GM19455 (cell line): ENCODE measurements around the gene CDK5RAP1.
"Not testable (repeated sequence)": the region's sequence is repeated elsewhere in the genome, so short reads cannot be mapped to it uniquely, and the experiment has no call there.

Source experiments
- ATAC-seq: cut with Tn5 transposase; IDR thresholded peaks from one replicate; pipeline ENCODE4 v1.9.1; 2021; ENCODE audit not compliant: unreplicated experiment

Gene CDK5RAP1

DNA sequence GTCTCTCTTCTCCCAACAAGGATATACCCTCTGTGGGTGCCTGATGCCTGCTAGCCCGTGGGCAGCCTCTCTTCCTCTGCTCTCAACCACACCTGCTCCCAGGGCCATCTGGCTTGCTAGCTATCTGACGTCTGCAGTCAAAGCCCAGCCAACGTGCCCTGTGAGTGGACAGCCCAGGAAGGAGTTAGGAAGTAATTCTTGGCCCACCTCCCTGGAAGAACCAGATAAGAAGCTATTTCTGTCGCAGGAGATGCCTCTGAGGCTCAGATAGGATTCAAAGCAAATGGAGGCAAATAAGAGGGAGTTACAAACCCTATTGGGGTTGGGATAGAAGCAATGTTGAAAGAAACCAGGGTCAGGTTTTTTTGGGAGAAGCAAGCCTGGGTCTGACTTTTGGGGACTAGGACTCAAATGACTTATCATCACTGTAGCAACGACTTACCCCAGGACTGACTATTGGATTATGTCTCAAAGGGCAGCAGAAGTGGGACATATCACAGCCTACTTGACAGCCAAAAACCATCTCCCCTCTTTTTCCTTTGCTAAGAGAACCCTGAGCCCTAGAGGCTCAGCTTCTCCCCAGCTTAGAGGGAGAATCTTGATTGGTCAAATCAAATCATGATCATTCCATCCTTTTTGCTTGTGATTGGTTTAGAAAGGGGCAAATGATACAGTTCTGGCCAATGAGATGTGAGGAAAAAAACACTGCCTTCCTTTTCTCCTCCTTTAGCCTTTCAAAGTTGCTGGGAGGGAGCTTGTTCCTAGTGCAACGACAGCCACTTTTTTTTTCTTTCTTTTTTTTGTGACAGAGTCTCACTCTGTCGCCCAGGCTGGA lies 18.0 kb upstream of the CDK5RAP1 start:
- no peak for ATAC-seq

DNA sequence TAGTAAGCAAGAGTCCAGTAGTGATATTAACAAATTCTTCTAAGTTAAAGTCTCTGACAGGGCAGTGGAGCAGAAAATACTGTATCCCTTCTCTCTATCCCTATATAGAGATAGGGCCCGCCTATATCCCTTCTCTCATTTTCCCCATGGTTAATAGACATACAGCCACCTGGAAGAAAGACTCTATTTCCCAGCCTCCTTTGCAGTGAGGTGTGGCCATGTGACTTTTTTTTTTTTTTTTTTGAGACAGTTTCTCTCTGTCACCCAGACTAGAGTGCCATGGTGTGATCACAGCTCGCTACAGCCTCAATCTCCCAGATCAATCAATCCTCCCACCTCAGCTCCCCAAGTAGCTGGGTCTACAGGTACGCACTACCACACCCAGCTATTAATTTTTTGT lies 16.7 kb upstream of the CDK5RAP1 start:
- ATAC-seq = no peak

DNA sequence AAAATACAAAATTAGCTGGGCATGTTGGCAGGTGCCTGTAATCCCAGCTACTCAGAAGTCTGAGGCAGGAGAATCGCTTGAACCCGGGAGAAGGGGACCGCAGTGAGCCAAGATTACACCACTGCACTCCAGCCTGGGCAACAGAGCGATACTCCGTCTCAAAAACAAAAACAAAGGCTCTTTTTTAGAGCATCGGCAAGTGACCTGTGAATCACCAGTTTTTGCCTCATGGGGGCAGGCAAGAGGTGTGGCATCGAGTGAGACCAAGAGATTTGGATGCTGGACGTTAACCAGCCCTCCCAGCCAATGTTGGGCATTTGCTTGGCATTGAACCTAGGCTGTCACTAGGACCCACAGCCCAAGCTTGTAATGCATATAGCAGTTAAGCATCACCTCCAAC lies 14.6 kb upstream of the CDK5RAP1 start:
- ATAC-seq = no peak

DNA sequence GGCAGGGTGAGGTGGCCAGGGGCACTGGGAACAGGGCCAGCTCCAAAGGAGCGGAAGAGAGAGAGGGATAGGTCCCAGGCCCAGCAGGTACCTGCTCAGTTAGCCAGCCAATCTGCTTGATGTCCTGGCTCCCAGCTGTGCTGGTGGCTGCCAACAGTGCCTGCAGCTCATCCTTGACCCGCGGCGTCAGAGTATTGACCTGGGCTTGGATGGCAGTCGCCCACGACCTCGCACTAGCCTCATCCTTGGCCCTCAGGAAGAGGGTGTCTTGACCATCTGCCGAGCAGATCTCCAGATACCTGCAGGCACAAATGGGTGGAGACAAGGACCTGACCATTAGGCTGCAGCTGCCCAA lies 11.1 kb upstream of the CDK5RAP1 start:
- ATAC-seq = no peak

DNA sequence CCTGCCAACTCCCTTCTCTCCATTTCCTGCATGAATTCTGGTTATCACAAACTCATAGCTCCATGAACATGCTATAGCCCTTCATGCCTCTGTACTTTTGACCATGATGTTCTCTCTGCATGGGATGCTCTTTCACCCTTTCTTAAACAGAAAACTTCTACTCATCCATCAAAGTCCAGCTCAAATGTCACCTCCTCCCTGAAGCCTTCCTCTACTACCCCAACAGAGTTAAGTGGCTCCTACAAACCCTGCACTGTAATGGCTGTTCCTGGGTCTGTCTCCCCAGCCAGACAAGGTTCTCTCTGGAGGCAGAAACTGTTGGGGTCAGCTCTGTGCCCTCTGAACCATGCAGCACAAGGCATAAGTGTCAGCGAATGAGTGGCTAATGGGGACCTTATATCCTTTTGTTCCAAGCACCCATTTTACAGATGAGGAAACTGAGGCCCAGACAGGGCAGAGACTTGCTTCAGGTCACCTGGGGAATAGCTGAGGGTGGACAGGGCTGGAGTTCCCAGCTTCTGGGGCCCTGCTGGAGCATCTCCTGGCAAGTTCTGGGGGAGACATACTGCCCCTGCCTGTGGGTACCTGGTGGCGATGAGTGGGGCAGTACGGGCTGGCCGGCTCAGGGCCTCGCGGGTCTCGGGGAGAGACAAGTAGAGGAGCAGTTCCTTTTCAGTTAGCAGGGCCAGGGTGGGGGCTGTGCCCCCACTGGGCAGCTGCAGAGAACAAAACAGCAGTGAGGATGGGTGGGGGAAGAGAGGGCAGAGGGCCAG lies 10.6 kb upstream of the CDK5RAP1 start:
- no peak for ATAC-seq

DNA sequence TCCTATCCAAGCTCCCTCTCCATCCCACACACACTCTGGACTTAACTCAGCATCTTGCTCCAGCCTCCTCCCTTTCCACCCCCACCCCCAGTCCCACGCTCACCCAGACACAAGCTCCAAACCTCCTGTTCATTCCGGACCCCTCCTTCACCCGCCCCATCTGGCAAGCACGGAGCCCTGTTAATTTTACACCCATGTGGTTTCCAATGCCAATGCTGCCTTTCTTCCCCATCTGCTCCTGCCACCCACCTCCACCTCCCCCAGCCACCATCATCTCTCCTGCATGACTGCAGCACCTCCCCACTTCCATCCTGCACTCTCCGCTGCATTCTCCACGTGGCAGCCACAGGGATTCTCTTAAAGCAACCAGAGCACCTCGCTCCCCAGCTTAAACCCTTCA lies 9.9 kb upstream of the CDK5RAP1 start:
- no peak for ATAC-seq

DNA sequence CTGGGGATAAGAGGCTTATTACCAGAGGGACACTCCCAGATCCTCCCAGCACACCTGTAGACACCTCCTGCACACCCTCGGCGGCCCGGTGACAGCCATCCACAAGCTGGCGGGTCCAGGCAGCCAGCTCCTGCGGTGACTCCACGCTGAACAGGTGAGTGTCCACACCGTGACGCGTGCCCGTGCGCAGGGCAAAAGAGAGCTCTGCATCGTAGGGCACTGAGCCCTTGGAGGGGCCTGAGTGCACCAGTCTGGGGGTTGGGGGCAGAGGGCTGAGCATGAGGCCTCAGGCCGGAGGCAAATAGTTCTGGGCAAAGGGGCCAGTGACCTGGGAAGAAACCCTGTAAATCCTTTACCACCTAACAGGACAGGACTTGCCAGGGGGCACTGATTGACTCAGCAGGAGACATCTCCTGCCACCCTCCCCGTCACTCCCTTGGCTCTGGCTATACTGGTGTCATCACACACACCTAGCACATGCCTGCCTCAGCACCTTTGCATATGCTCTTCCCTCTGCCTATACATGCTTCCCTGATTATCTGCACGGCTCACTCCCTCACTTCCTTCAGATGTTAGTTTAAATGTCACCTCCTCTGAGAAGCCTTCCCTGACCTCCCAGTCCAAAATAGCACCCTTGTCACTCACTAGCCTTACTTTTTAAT lies 8.9 kb upstream of the CDK5RAP1 start:
- no peak for ATAC-seq

DNA sequence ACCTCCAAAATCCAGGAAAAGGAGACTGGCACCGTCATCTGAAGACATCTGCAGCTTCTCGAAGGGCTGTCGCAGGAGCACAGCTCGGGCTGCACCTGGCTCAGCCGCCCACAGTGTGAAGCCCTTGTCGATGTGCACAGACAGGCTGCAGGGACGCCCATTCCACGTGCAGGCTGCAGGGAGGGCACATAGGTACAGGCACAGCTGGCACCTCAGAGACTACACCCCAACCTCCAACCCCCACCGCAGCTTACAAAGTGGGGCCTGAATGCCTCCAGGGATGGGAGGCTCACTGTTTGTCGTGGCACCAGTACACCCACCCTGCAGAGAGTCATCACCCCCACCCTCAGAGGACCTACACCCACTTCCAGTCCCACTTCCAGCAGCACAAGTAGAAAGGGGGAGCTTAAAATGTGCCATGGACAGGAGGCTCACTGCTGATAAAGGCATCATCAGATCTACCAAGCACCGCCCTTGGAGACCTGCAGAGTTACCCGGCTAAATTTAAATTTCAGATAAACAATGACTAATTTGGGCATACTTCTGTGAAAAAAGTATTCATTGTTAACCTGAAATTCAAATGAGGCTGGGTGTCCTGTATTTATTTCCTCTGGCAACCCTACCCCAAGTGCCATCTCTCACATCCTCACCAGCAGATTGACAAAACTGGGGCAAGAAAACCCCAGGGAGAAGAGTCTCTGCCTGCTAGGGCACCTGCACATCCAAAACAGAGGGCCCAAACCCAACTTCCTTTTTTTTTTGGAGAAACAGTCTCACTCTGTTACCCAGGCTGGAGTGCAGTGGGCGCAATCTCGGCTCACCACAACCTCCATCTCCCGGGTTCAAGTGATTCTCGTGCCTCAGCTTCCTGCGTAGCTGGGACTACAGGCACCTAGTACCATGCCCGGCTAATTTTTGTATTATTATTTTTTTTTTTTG lies 7.7 kb upstream of the CDK5RAP1 start:
- ATAC-seq = no peak

DNA sequence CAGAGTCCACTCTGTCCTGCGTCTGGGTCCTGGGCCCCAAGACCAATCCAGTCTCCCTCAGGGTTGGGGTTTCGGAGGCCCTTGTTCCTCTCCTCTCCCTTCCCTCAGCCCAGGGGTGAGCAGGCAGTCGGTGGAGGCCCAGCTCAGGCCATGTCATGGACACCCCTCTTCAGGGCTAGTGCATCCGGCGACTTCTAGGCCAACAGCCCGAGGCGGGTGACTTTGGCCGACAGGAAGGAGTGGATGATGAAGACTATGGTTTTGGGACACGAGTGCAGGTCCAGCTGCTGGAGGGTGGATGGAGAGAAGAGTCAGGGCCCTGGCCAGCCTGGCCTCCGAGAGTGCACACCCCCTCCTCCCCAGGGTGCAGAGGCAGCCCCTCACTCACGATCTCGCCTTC lies 7.0 kb upstream of the CDK5RAP1 start:
- no peak for ATAC-seq

DNA sequence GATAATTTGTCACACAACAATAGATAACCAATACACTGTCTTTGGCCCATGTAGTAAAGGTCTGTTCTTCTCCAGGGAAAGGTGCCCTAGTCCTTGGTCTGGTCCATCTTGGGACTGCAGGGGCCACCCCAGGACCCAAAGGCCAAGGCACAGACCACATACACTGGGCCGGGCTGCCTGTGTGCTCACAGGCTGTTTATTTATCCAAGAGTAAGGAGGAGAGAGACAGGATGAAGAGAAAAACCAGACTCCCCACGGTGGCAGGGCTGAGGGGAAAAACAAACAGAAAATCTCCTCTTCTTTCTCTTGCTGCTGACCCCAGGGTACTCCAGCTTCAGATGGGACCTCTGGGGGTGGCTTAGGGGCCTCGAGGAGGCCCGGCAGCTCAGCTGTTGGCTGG lies 6.5 kb upstream of the CDK5RAP1 start:
- ATAC-seq = no peak

DNA sequence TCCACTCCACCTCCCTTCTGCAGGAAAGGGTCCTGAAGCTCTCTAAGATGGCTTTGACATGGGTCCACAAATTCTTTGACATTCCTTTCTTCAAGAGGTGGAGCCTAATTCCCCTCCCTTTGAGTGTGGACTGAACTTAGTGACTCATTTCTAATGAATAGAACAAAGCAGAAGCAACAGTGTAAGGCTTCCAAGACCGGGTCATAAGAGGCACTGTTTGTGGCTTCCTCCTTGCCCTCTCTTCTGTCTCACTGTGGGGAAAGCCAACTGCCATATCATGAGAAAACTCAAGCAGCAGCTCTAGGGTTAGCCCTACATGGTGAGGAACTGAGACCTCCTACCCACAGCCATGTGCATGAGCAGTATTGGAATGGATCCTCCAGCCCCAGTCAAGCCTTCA lies 5.9 kb upstream of the CDK5RAP1 start:
- no peak for ATAC-seq

DNA sequence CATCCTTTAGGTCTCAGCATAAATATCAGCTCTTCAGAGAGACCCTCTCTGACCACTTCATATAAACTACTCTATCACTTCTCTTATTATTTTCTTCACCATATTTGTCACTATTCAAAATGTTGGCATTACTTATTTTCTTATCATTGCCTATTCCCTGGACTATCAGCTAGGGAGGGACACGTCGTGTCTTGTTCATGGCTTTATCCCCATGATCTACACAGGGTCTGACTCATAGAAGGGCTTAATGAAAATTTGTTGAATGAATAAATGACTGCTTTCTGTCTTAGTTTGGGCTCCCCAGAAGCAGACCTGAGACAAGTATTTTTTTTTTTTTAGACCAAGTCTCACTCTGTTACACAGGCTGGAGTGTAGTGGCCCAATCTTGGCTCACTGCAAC lies 3.0 kb upstream of the CDK5RAP1 start:
- no peak for ATAC-seq

DNA sequence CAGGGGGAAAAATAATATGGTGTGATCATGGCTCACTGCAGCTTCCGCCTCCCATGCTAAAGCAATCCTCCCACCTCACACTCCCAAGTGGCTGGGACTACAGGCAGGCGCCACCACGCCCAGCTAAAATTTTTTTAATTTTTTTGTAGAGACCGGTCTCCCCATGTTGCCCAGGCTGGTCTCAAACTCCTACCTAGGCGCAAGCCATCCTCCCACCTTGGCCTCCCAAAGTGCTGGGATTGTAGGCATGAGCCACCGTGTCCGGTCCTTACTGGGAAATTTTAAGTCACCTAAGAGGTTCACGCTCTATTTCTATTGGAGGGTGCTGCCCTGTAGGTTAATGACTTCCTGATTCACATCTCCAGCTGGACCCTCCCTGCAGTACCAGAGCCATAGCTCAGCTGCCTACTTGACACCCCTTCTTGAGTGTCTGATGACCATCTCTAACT lies 626 bp upstream of the CDK5RAP1 start:
- no peak for ATAC-seq

DNA sequence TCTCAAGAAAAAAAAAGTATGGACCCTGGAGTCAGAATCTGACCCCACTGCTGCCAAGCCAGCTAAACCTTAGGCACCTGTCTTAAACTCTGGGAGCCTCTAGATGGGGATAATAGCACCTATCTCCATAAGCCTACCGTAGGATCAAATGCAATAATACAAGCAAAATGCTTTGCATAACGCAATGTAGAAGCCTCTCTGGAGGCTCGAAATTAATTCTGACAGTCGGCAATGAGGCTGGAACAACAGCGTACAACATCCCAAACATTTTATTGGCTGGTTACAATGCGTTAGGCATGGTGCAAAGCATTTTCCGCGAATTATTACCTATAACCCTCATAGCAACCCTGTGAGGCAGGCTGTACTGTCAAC lies 521 bp downstream of the CDK5RAP1 start:
- ATAC-seq = peak; percentile 15

DNA sequence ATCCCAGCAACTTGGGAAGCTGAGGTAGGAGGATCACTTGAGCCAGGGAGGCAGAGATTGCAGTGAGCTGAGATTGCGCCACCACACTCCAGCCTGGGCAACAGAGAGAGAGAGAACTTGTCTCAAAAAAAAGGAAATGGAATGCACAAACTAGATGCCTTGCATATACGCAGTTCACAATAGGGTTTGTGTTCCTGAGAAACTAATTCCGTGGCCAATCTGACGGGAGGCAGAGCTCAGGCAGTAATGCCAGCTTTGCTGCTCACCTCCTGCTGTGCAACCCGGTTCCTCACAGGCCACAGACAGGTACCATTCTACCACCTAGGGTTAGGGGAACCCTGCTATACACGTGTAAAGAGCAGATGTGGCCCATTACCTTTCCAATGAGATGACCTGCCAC lies 1.4 kb downstream of the CDK5RAP1 start:
- ATAC-seq = no peak

DNA sequence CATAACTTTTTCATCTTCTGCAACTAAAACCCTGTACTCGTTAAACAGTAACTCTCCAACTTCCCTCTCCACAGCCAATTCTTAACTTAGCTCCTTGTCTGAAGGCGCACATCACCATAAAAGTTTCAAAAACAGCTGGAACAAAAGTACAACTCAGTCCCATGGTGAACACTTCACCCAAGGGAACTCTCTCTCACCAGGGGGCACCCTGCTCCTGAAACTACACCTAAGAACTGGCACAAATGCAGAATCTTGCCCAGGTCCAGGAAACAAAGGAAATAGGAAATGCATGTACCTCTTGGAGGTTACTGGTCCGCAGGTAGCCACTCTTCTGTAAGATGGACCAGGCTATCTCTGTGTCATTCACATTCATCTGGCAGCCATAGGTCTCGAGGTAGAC lies 6.6 kb downstream of the CDK5RAP1 start:
- no peak for ATAC-seq

DNA sequence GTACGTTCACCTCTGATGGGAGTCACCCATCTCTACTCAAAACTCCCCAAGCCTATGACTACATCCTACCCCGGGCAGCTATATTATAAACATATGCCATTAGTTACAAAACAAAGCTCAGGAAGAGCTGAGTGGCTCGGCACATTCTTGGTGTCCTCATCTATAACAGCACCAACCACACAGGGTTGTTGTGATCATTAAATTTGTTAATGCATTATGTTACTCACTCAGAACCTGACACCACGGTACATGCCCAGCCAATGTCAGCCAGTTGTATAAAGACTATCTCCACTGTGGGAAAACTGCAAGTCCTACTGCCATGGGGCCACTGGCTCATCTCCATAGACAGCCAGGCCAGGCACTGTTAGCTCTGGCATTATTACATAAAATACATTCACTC lies 7.7 kb downstream of the CDK5RAP1 start:
- no peak for ATAC-seq

DNA sequence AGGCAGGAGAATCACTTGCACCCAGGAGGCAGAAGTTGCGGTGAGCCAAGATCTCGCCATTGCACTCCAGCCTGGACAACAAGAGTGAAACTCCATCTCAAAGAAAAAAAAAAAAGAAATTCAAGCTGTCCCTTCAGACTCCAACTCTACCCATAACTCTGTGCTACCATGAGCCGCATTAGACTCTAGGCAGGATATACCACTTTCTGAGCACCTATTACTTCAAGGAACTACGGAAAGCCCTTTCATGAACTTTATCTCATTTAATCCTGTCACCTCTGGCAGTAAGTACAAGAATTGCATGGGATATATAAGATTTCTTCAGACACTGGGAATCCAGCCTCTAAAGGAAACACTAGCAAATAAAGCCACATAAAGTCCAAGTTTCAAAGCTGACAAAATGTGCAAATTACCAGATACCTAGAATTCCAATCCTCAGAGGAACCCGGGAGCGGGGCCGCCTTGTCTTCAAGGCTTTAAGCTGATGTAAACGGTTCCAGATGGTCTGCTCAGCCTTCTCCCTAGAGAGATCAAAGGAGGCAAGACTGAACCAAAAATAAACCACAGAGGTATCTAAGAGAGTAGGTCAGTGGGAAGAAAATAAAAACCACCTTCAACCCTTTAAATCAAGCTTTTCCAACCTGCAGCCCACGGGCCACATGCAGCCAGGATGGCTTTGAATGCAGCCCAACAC lies 9.4 kb downstream of the CDK5RAP1 start:
- no peak for ATAC-seq

DNA sequence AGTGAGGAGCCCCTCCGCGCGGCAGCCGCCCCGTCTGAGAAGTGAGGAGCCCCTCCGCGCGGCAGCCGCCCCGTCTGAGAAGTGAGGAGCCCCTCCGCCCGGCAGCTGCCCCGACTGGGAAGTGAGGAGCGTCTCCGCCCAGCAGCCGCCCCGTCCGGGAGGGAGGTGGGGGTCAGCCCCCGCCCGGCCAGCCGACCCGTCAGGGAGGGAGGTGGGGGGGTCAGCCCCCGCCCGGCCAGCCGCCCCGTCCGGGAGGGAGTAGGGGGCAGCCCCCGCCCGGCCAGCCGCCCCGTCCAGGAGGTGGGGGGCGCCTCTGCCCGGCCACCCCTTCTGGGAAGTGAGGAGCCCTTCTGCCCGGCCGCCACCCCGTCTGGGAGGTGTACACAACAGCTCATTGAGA lies 12.0 kb downstream of the CDK5RAP1 start:
- not testable (repeated sequence) for ATAC-seq

DNA sequence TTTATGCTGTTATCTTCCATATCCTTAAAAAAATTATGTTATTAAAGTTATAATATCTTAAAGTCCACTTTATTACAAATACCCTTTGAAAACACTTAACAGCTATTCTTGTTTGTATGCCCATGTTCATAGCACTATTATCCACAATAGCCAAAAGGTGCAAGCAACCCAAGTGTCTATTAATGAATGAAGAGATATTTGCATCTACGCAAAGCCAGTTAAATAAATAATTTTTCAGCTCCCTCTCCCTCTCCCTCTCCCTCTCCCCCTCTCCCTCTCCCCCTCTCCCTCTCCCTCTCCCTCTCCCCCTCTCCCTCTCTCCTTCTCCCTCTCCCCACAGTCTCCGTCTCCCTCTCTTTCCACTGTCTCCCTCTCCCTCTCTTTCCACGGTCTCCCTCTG lies 13.1 kb downstream of the CDK5RAP1 start:
- ATAC-seq = no peak
